Measurements from ENCODE around the gene ACO1. TPM values are rescaled to one million over a fixed set of nuclear protein-coding genes. Genes with fewer than 3 reads are reported as not detected.

Gene ACO1
- total RNA-seq, 1 donor = 105 TPM

DNA sequence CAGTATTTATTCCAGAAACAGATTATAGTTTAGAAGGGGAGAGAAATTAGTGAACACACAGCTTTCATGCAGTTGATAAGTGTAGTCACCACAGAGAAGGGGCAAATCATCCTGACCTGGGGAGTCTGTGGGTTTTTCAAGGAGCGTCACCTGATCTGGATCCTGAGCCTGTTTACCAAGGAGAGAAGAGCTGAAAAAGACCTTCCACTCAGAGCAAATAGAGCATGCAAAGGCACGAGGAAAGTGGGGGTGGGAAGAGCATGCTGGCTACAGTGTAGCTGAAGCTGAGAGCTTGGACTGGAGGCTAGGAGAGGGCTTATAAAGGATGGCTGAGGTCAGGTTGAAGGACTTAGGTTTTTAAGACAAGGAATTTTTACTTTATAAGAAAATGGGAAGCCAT is 30.4 kb downstream of the ACO1 start:
- H3K4me1 ChIP-seq (ENCODE audit: insufficient read depth, low read length) = no peaks in the 10 kb centered on the region
- TF ChIP-seq, protein P1, sequence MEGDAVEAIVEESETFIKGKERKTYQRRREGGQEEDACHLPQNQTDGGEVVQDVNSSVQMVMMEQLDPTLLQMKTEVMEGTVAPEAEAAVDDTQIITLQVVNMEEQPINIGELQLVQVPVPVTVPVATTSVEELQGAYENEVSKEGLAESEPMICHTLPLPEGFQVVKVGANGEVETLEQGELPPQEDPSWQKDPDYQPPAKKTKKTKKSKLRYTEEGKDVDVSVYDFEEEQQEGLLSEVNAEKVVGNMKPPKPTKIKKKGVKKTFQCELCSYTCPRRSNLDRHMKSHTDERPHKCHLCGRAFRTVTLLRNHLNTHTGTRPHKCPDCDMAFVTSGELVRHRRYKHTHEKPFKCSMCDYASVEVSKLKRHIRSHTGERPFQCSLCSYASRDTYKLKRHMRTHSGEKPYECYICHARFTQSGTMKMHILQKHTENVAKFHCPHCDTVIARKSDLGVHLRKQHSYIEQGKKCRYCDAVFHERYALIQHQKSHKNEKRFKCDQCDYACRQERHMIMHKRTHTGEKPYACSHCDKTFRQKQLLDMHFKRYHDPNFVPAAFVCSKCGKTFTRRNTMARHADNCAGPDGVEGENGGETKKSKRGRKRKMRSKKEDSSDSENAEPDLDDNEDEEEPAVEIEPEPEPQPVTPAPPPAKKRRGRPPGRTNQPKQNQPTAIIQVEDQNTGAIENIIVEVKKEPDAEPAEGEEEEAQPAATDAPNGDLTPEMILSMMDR (IDR thresholded peaks at IDR 0.05; ENCODE audit: extremely low read depth, low read depth, low read length) = no peak
- H3K4me3 ChIP-seq (ENCODE audit: insufficient read depth, low read length) = no peak overlapping the region
- H3K27me3 ChIP-seq (ENCODE audit: insufficient read depth, low read length) = no peaks in the 10 kb centered on the region
- no peaks in the 10 kb centered on the region for H3K9me3 ChIP-seq (ENCODE audit: low read depth, low read length)
- H3K27ac ChIP-seq (ENCODE audit: low read depth, low read length) = no peak overlapping the region
- no peaks in the 10 kb centered on the region for H3K79me2 ChIP-seq (ENCODE audit: insufficient read depth, low read length)
- no peak overlapping the region for H2AFZ ChIP-seq (ENCODE audit: low read length)
- H4K20me1 ChIP-seq (ENCODE audit: insufficient read depth, low read length) = no peaks in the 10 kb centered on the region
- DNase-seq (ENCODE audit: insufficient read length, low spot score, missing footprints) = no peak
- H3K4me2 ChIP-seq (ENCODE audit: insufficient read depth, low read length) = no peak overlapping the region
- H3K36me3 ChIP-seq (ENCODE audit: insufficient read depth, low read length) = peaks cover 52% of the 10 kb centered on the region

DNA sequence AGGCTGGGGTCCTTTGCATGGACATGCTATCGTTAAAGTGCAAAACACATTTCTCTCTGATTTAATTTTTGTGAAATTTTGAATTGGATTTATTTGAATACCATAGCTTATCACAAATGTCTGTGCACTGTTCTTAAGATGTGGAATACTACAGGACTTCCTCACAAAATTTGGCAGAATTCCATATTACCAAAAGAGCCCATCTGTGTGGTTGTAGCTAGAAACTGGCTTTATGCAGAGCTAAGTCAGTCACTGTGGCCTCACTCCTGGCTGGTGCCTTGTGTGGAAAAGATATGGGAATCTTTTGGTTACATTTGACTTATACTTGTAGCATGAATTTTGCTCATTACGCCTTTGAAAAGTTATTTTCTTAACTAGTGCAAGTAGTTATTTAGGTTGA is 35.5 kb downstream of the ACO1 start:
- no peak overlapping the region for H2AFZ ChIP-seq (ENCODE audit: low read length)
- H3K4me2 ChIP-seq (ENCODE audit: insufficient read depth, low read length) = no peak overlapping the region
- no peak overlapping the region for H3K27ac ChIP-seq (ENCODE audit: low read depth, low read length)
- H3K27me3 ChIP-seq (ENCODE audit: insufficient read depth, low read length) = no peaks in the 10 kb centered on the region
- H3K36me3 ChIP-seq (ENCODE audit: insufficient read depth, low read length) = peaks cover 64% of the 10 kb centered on the region
- no peak for DNase-seq (ENCODE audit: insufficient read length, low spot score, missing footprints)
- TF ChIP-seq, protein P1 (IDR thresholded peaks at IDR 0.05; ENCODE audit: extremely low read depth, low read depth, low read length) = no peak
- H4K20me1 ChIP-seq (ENCODE audit: insufficient read depth, low read length) = no peaks in the 10 kb centered on the region
- no peaks in the 10 kb centered on the region for H3K79me2 ChIP-seq (ENCODE audit: insufficient read depth, low read length)
- peaks cover 9% of the 10 kb centered on the region for H3K4me1 ChIP-seq (ENCODE audit: insufficient read depth, low read length)
- H3K4me3 ChIP-seq (ENCODE audit: insufficient read depth, low read length) = no peak overlapping the region
- no peaks in the 10 kb centered on the region for H3K9me3 ChIP-seq (ENCODE audit: low read depth, low read length)

- DNase-seq (ENCODE audit: insufficient read length, low spot score, missing footprints) = no peak
- no peak overlapping the region for H3K27ac ChIP-seq (ENCODE audit: low read depth, low read length)
Observed at GRCh38 chr9:32422237-32422806, 37.9 kb downstream of the ACO1 start.

GRCh38 chr9:32423371-32423770 is 38.9 kb downstream of the ACO1 start:
- Histone ChIP-seq H3K4me3 (ENCODE audit: insufficient read depth, low read length) (no peak overlapping the region), H3K79me2 (ENCODE audit: insufficient read depth, low read length) (no peaks in the 10 kb centered on the region), H3K4me1 (ENCODE audit: insufficient read depth, low read length) (peaks cover 34% of the 10 kb centered on the region), H3K9me3 (ENCODE audit: low read depth, low read length) (no peaks in the 10 kb centered on the region), H3K4me2 (ENCODE audit: insufficient read depth, low read length) (no peak overlapping the region), H3K27ac (ENCODE audit: low read depth, low read length) (peak overlapping the region; percentile 0), H4K20me1 (ENCODE audit: insufficient read depth, low read length) (no peaks in the 10 kb centered on the region), H3K36me3 (ENCODE audit: insufficient read depth, low read length) (peaks cover 50% of the 10 kb centered on the region), H3K27me3 (ENCODE audit: insufficient read depth, low read length) (no peaks in the 10 kb centered on the region), H2AFZ (ENCODE audit: low read length) (no peak overlapping the region)
- peak; percentile 62 for DNase-seq (ENCODE audit: insufficient read length, low spot score, missing footprints)
- TF ChIP-seq, protein P1 (IDR thresholded peaks at IDR 0.05; ENCODE audit: extremely low read depth, low read depth, low read length) = no peak

More at GRCh38 chr9:32422237-32422806, 37.9 kb downstream of the ACO1 start:
- no peak overlapping the region for H3K4me2 ChIP-seq (ENCODE audit: insufficient read depth, low read length)
- no peaks in the 10 kb centered on the region for H3K9me3 ChIP-seq (ENCODE audit: low read depth, low read length)
- TF ChIP-seq, protein P1 (IDR thresholded peaks at IDR 0.05; ENCODE audit: extremely low read depth, low read depth, low read length) = no peak
- H3K27me3 ChIP-seq (ENCODE audit: insufficient read depth, low read length) = no peaks in the 10 kb centered on the region
- H3K36me3 ChIP-seq (ENCODE audit: insufficient read depth, low read length) = peaks cover 59% of the 10 kb centered on the region
- H4K20me1 ChIP-seq (ENCODE audit: insufficient read depth, low read length) = no peaks in the 10 kb centered on the region
- H2AFZ ChIP-seq (ENCODE audit: low read length) = no peak overlapping the region
- no peak overlapping the region for H3K4me3 ChIP-seq (ENCODE audit: insufficient read depth, low read length)
- no peaks in the 10 kb centered on the region for H3K79me2 ChIP-seq (ENCODE audit: insufficient read depth, low read length)
- peaks cover 26% of the 10 kb centered on the region for H3K4me1 ChIP-seq (ENCODE audit: insufficient read depth, low read length)
